ENCODE data around the gene PTGES2.
"Not testable (repeated sequence)": the region's sequence is repeated elsewhere in the genome, so short reads cannot be mapped to it uniquely, and the experiment has no call there.

Gene PTGES2

GRCh38 chr9:128116104-128117083 lies 11.1 kb downstream of the PTGES2 start:
- H2AFZ ChIP-seq (ENCODE audit: low read depth, low read length) = no peak overlapping the region

GRCh38 chr9:128115187-128116103 lies 12.1 kb downstream of the PTGES2 start:
- H3K36me3 ChIP-seq (ENCODE audit: insufficient read depth, low read length) = no peaks in the 10 kb centered on the region
- H3K27me3 ChIP-seq (ENCODE audit: insufficient read depth, low read length) = no peaks in the 10 kb centered on the region
- no peak overlapping the region for H2AFZ ChIP-seq (ENCODE audit: low read depth, low read length)
- no peaks in the 10 kb centered on the region for H3K9me3 ChIP-seq (ENCODE audit: low read length)
- H3K4me3 ChIP-seq (ENCODE audit: low read length) = no peak overlapping the region
- H3K4me1 ChIP-seq (ENCODE audit: insufficient read depth, low read length) = peaks cover 8% of the 10 kb centered on the region

More at GRCh38 chr9:128116104-128117083, 11.1 kb downstream of the PTGES2 start:
- Histone ChIP-seq H3K4me1 (ENCODE audit: insufficient read depth, low read length) (peaks cover 8% of the 10 kb centered on the region), H3K9me3 (ENCODE audit: low read length) (no peaks in the 10 kb centered on the region), H3K27me3 (ENCODE audit: insufficient read depth, low read length) (no peaks in the 10 kb centered on the region), H3K4me3 (ENCODE audit: low read length) (no peak overlapping the region), H3K36me3 (ENCODE audit: insufficient read depth, low read length) (peaks cover 5% of the 10 kb centered on the region)

- Histone ChIP-seq H3K9me3 (ENCODE audit: low read length) (no peaks in the 10 kb centered on the region), H3K27me3 (ENCODE audit: insufficient read depth, low read length) (no peaks in the 10 kb centered on the region), H3K4me3 (ENCODE audit: low read length) (no peak overlapping the region), H3K36me3 (ENCODE audit: insufficient read depth, low read length) (peaks cover 2% of the 10 kb centered on the region), H2AFZ (ENCODE audit: low read depth, low read length) (no peak overlapping the region), H3K4me1 (ENCODE audit: insufficient read depth, low read length) (peaks cover 8% of the 10 kb centered on the region)
Observed at GRCh38 chr9:128114326-128115186, 13.0 kb downstream of the PTGES2 start.

GRCh38 chr9:128113526-128114325 lies 13.8 kb downstream of the PTGES2 start:
- Histone ChIP-seq H3K9me3 (ENCODE audit: low read length) (no peaks in the 10 kb centered on the region), H2AFZ (ENCODE audit: low read depth, low read length) (no peak overlapping the region), H3K36me3 (ENCODE audit: insufficient read depth, low read length) (peaks cover 4% of the 10 kb centered on the region), H3K27me3 (ENCODE audit: insufficient read depth, low read length) (no peaks in the 10 kb centered on the region), H3K4me1 (ENCODE audit: insufficient read depth, low read length) (peaks cover 8% of the 10 kb centered on the region), H3K4me3 (ENCODE audit: low read length) (no peak overlapping the region)

DNA sequence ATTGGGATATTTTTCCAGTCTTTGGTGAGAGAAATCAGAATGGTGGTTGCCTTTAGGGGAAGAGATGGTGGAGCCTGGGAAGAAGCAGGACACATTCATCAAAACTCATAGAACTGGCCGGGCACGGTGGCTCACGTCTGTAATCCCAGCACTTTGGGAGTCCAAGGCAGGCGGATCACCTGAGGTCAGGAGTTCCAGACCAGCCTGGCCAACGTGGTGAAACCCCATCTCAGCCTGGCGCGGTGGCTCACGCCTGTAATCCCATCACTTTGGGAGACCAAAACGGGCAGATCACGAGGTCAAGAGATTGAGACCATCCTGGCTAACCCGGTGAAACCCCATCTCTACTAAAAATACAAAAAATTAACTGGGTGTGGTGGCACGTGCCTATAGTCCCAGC lies 15.8 kb downstream of the PTGES2 start:
- H3K9me3 ChIP-seq (ENCODE audit: low read length); H3K27me3 ChIP-seq (ENCODE audit: insufficient read depth, low read length); H3K4me1 ChIP-seq (ENCODE audit: insufficient read depth, low read length); H2AFZ ChIP-seq (ENCODE audit: low read depth, low read length); H3K4me3 ChIP-seq (ENCODE audit: low read length): not testable (repeated sequence)
- H3K36me3 ChIP-seq (ENCODE audit: insufficient read depth, low read length) = peaks cover 22% of the 10 kb centered on the region

DNA sequence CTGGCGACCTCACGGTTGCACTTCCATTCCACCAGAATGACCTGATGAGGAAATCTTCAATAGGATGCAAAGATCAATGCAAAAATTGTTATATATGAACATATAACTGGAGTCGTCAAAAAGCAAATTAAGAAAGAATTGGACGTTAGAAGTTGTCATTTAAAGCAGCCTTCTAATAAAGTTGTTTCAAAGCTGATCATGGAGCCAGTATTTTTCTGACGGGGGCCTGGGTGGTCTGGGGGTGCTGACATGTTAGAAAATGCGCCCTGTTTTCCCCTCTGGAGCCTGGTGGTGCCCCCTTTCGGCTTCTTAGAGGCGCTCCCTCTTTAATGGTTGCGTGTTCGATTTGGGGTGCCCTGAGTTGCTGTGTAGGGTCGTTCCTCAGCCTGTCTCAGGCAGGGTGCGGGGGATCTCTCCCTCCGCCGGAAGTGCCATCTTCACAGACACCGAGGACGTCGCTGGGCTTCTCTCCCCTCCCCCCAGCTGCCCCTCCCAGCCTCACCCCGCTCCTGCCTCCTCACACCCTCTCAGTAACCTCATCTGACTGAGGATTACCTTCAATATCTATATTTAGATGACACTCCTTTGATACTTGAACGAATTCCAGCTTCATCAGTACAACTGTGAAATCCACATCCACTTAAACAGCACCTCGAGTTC lies 18.3 kb downstream of the PTGES2 start:
- Histone ChIP-seq H3K36me3 (ENCODE audit: insufficient read depth, low read length) (peaks cover 37% of the 10 kb centered on the region), H3K4me1 (ENCODE audit: insufficient read depth, low read length) (peaks cover 6% of the 10 kb centered on the region), H2AFZ (ENCODE audit: low read depth, low read length) (no peak overlapping the region), H3K4me3 (ENCODE audit: low read length) (no peak overlapping the region), H3K9me3 (ENCODE audit: low read length) (no peaks in the 10 kb centered on the region), H3K27me3 (ENCODE audit: insufficient read depth, low read length) (no peaks in the 10 kb centered on the region)

GRCh38 chr9:128108269-128109049 lies 19.1 kb downstream of the PTGES2 start:
- peaks cover 45% of the 10 kb centered on the region for H3K36me3 ChIP-seq (ENCODE audit: insufficient read depth, low read length)
- H3K27me3 ChIP-seq (ENCODE audit: insufficient read depth, low read length) = no peaks in the 10 kb centered on the region
- no peak overlapping the region for H3K4me3 ChIP-seq (ENCODE audit: low read length)

DNA sequence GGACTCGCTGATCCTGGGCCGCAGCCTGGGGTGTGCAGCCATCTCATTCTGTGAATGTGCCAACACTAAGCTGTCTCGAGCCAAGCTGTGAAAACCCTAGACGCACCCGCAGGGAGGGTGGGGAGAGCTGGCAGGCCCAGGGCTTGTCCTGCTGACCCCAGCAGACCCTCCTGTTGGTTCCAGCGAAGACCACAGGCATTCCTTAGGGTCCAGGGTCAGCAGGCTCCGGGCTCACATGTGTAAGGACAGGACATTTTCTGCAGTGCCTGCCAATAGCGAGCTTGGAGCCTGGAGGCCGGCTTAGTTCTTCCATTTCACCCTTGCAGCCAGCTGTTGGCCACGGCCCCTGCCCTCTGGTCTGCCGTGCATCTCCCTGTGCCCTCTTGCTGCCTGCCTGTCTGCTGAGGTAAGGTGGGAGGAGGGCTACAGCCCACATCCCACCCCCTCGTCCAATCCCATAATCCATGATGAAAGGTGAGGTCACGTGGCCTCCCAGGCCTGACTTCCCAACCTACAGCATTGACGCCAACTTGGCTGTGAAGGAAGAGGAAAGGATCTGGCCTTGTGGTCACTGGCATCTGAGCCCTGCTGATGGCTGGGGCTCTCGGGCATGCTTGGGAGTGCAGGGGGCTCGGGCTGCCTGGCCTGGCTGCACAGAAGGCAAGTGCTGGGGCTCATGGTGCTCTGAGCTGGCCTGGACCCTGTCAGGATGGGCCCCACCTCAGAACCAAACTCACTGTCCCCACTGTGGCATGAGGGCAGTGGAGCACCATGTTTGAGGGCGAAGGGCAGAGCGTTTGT lies 19.9 kb downstream of the PTGES2 start:
- H3K4me1 ChIP-seq (ENCODE audit: insufficient read depth, low read length) = peaks cover 6% of the 10 kb centered on the region
- no peak overlapping the region for H2AFZ ChIP-seq (ENCODE audit: low read depth, low read length)
- no peak overlapping the region for H3K4me3 ChIP-seq (ENCODE audit: low read length)
- no peaks in the 10 kb centered on the region for H3K27me3 ChIP-seq (ENCODE audit: insufficient read depth, low read length)
- H3K9me3 ChIP-seq (ENCODE audit: low read length) = no peaks in the 10 kb centered on the region
- H3K36me3 ChIP-seq (ENCODE audit: insufficient read depth, low read length) = peaks cover 52% of the 10 kb centered on the region

More at GRCh38 chr9:128108269-128109049, 19.1 kb downstream of the PTGES2 start:
- no peak overlapping the region for H2AFZ ChIP-seq (ENCODE audit: low read depth, low read length)
- H3K4me1 ChIP-seq (ENCODE audit: insufficient read depth, low read length) = peaks cover 6% of the 10 kb centered on the region
- no peaks in the 10 kb centered on the region for H3K9me3 ChIP-seq (ENCODE audit: low read length)

- Histone ChIP-seq H3K27me3 (ENCODE audit: insufficient read depth, low read length) (no peaks in the 10 kb centered on the region), H3K9me3 (ENCODE audit: low read length) (no peaks in the 10 kb centered on the region), H3K36me3 (ENCODE audit: insufficient read depth, low read length) (peaks cover 59% of the 10 kb centered on the region), H2AFZ (ENCODE audit: low read depth, low read length) (no peak overlapping the region), H3K4me1 (ENCODE audit: insufficient read depth, low read length) (peaks cover 6% of the 10 kb centered on the region), H3K4me3 (ENCODE audit: low read length) (no peak overlapping the region)
Observed at GRCh38 chr9:128106940-128107467, 20.5 kb downstream of the PTGES2 start.

- Histone ChIP-seq H3K4me1 (ENCODE audit: insufficient read depth, low read length) (peaks cover 6% of the 10 kb centered on the region), H2AFZ (ENCODE audit: low read depth, low read length) (no peak overlapping the region), H3K4me3 (ENCODE audit: low read length) (no peak overlapping the region), H3K36me3 (ENCODE audit: insufficient read depth, low read length) (peaks cover 64% of the 10 kb centered on the region), H3K27me3 (ENCODE audit: insufficient read depth, low read length) (no peaks in the 10 kb centered on the region), H3K9me3 (ENCODE audit: low read length) (no peaks in the 10 kb centered on the region)
Observed at GRCh38 chr9:128106181-128106939, 21.2 kb downstream of the PTGES2 start.
